PC-3 (cell line): Measurements from ENCODE around the gene MYO5A. TPM values are rescaled to one million over a fixed set of nuclear protein-coding genes. Genes with fewer than 3 reads are reported as not detected.
A peak's percentile ranks its signal among the peaks of the same experiment; 100 is the strongest.

Experiments
- ATAC-seq: fragments of 200-7000 bp; cut with Tn5 transposase; 2 replicates; pipeline ENCODE4 v1.9.1; 2020; ENCODE audit warnings: mild to moderate bottlenecking, moderate library complexity
- BruUV-seq: library from RNA; stranded (reverse); fragments of 400-500 nt; replicated peaks from 2 replicates; lab custom pipeline; 2021; lab: Mats Ljungman, UMichigan
- CTCF ChIA-PET: fragments of 300-600 bp; sonication (Branson Sonifier 250); formaldehyde crosslinking; loops from one replicate; lab custom pipeline; 2022; ENCODE audit warnings: antibody characterized with exemption; lab: Charles Lee
- POLR2A ChIA-PET: fragments of 300-600 bp; sonication (Branson Sonifier 250); formaldehyde crosslinking; loops from one replicate; lab custom pipeline; 2022; ENCODE audit warnings: antibody characterized with exemption; ENCODE audit not compliant: unreplicated experiment; lab: Charles Lee
- DNase-seq: peaks from one replicate; pipeline ENCODE4 v3.0.0-alpha.2; 2015
- H2AFZ ChIP-seq: fragments of 300-600 bp; sonication (generic); 2 replicates; pipeline ENCODE4 v1.6.0; 2016; ENCODE audit warnings: antibody characterized with exemption, low read length
- H3F3A ChIP-seq: fragments of 300-600 bp; sonication (generic); one replicate; pipeline ENCODE4 v1.6.0; 2017; ENCODE audit warnings: antibody characterized with exemption, low read length, control low read depth, mild to moderate bottlenecking; ENCODE audit not compliant: unreplicated experiment
- H3K27ac ChIP-seq: fragments of 300-600 bp; sonication (generic); 2 replicates; pipeline ENCODE4 v1.5.1; 2016; ENCODE audit warnings: mild to moderate bottlenecking, low read length
- H3K27me3 ChIP-seq: fragments of 300-600 bp; sonication (generic); 2 replicates; pipeline ENCODE4 v1.6.1; 2016; ENCODE audit warnings: low read length, mixed read lengths
- H3K36me3 ChIP-seq: fragments of 300-600 bp; sonication (generic); 2 replicates; pipeline ENCODE4 v1.6.1; 2016; ENCODE audit warnings: low read depth, mixed run types, low read length, mixed read lengths
- H3K4me1 ChIP-seq: fragments of 300-600 bp; sonication (generic); 2 replicates; pipeline ENCODE4 v1.5.1; 2016; ENCODE audit warnings: low read length; ENCODE audit not compliant: insufficient read depth
- H3K4me2 ChIP-seq: fragments of 300-600 bp; sonication (generic); 2 replicates; pipeline ENCODE4 v1.6.0; 2016; ENCODE audit warnings: low read length
- H3K4me3 ChIP-seq: fragments of 300-600 bp; sonication (generic); 2 replicates; pipeline ENCODE4 v1.5.1; 2016; ENCODE audit warnings: mild to moderate bottlenecking, low read length, mixed read lengths
- H3K79me2 ChIP-seq: fragments of 300-600 bp; sonication (generic); 2 replicates; pipeline ENCODE4 v1.6.1; 2017; ENCODE audit warnings: low read length, mixed read lengths
- H3K9ac ChIP-seq: fragments of 300-600 bp; sonication (generic); 2 replicates; pipeline ENCODE4 v1.6.0; 2016; ENCODE audit warnings: mild to moderate bottlenecking, low read length
- H3K9me2 ChIP-seq: fragments of 300-600 bp; sonication (generic); replicated peaks from 2 replicates; pipeline ENCODE4 v1.6.1; 2016; ENCODE audit warnings: mixed run types, low read length, mixed read lengths
- H3K9me3 ChIP-seq: fragments of 300-600 bp; sonication (generic); 2 replicates; pipeline ENCODE4 v1.6.1; 2016; ENCODE audit warnings: low read length, mixed read lengths
- H4K20me1 ChIP-seq: fragments of 300-600 bp; sonication (generic); 2 replicates; pipeline ENCODE4 v1.6.1; 2016; ENCODE audit warnings: low read length, mixed read lengths
- EZH2 ChIP-seq: fragments of 300-600 bp; sonication (generic); IDR thresholded peaks from one replicate; pipeline ENCODE4 v1.6.1; 2017; ENCODE audit warnings: antibody characterized with exemption, mild to moderate bottlenecking, low read length; ENCODE audit not compliant: unreplicated experiment
- EZH2phosphoT487 ChIP-seq: fragments of 300-600 bp; sonication (generic); IDR thresholded peaks from 2 replicates; pipeline ENCODE4 v1.6.1; 2018; ENCODE audit warnings: mild to moderate bottlenecking, antibody characterized with exemption, low read length, borderline replicate concordance
- intact Hi-C: fragments of 100-400 bp; cut with micrococcal nuclease; formaldehyde crosslinking; loops from 2 replicates; pipeline ENCODE4 v1.9.0; 2023
- total RNA-seq: library from RNA; depleted of rRNA; stranded (reverse); fragments of >200 nt; gene quantifications from 2 replicates; pipeline ENCODE4 v1.2.3, GENCODE V29; 2014
- TF ChIP-seq, protein P1 (sequence below): fragments of 300-600 bp; sonication (generic); conservative IDR thresholded peaks from 2 replicates; pipeline ENCODE4 v1.5.1; 2017; ENCODE audit warnings: antibody characterized with exemption, low read depth, mild to moderate bottlenecking, low read length

MYO5A gene
- total RNA-seq, 1 experiment from 2014 or later, result 42.1 TPM

DNA sequence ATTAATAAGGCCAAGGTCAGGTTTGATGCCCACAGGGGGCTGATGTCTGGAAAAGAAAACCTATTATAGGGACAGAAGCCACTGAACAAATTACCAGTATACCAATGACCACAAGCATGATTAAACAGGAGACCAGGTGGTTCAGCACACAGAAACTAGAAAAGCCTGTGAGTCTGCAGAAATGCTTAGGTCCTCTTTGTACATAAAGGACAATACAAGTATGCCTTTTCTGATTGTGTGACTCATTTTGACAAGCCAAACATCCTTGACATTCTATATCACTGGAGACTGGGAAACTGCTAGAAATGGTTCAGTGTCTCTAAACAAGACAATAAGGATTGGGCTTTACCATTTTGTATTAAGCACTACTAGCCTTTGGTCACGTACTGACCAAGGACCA lies 119.9 kb downstream of the MYO5A start:
- intact Hi-C loops, result no loop called here
- ChIA-PET POLR2A (no interaction called here), CTCF (no interaction called here)
- Histone ChIP-seq H3K27me3 (no peaks in the 10 kb centered on the region), H3F3A (no peaks in the 10 kb centered on the region), H3K9me3 (no peaks in the 10 kb centered on the region), H3K79me2 (no peaks in the 10 kb centered on the region), H2AFZ (no peak overlapping the region), H3K27ac (peak overlapping the region; percentile 51), H3K4me1 (peaks cover 12% of the 10 kb centered on the region), H3K4me3 (no peak overlapping the region), H3K9me2 (no peaks in the 10 kb centered on the region), H4K20me1 (no peaks in the 10 kb centered on the region), H3K36me3 (0 out of 2 replicates have a peak, but pooled peaks cover 3% of the 10 kb centered on the region), H3K9ac (no peak overlapping the region), H3K4me2 (peak overlapping the region; percentile 15; the same call in 1 of the 2 replicates)
- BruUV-seq, result no TSS peak
- DNase-seq (peak; percentile 78), ATAC-seq (peak; percentile 96)
- no peak for TF ChIP-seq EZH2
- TF ChIP-seq, protein P1, sequence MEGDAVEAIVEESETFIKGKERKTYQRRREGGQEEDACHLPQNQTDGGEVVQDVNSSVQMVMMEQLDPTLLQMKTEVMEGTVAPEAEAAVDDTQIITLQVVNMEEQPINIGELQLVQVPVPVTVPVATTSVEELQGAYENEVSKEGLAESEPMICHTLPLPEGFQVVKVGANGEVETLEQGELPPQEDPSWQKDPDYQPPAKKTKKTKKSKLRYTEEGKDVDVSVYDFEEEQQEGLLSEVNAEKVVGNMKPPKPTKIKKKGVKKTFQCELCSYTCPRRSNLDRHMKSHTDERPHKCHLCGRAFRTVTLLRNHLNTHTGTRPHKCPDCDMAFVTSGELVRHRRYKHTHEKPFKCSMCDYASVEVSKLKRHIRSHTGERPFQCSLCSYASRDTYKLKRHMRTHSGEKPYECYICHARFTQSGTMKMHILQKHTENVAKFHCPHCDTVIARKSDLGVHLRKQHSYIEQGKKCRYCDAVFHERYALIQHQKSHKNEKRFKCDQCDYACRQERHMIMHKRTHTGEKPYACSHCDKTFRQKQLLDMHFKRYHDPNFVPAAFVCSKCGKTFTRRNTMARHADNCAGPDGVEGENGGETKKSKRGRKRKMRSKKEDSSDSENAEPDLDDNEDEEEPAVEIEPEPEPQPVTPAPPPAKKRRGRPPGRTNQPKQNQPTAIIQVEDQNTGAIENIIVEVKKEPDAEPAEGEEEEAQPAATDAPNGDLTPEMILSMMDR, result no peak
- TF ChIP-seq EZH2phosphoT487, result no peak

DNA sequence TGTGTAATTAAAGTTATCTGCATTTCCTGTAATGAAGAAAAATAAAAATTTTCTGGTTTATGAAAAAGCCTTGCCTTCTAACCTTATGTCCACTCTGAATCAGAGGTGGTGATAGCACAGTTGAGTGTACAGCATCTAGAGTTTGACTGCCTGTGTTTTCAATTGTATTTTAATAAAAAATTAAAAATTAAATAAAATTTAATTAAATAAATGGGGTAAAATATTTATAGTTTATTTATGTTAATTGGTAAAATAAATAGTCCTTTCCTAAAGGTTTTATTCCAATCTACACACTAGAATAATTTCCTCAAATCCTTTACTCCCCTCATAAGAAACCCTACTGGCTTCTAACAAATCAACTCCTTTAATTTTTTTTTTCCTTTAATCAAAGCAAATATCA lies 121.3 kb downstream of the MYO5A start:
- no peaks in the 10 kb centered on the region for H3F3A ChIP-seq
- CTCF ChIA-PET, result no interaction called here
- H3K27me3 ChIP-seq, result no peaks in the 10 kb centered on the region
- TF ChIP-seq, protein P1, result no peak
- no peak for TF ChIP-seq EZH2
- TF ChIP-seq EZH2phosphoT487, result no peak
- H3K9me2 ChIP-seq, result no peaks in the 10 kb centered on the region
- H3K4me1 ChIP-seq, result peaks cover 12% of the 10 kb centered on the region
- H3K36me3 ChIP-seq, result 0 out of 2 replicates have a peak, but pooled peaks cover 3% of the 10 kb centered on the region
- H3K79me2 ChIP-seq, result no peaks in the 10 kb centered on the region
- H3K27ac ChIP-seq, result no peak overlapping the region
- no TSS peak for BruUV-seq
- intact Hi-C loops, result no loop called here
- ATAC-seq (no peak), DNase-seq (no peak)
- no peaks in the 10 kb centered on the region for H3K9me3 ChIP-seq
- no peak overlapping the region for H3K4me2 ChIP-seq
- POLR2A ChIA-PET, result no interaction called here
- no peaks in the 10 kb centered on the region for H4K20me1 ChIP-seq
- H2AFZ ChIP-seq, result no peak overlapping the region
- no peak overlapping the region for H3K4me3 ChIP-seq
- H3K9ac ChIP-seq, result no peak overlapping the region

DNA sequence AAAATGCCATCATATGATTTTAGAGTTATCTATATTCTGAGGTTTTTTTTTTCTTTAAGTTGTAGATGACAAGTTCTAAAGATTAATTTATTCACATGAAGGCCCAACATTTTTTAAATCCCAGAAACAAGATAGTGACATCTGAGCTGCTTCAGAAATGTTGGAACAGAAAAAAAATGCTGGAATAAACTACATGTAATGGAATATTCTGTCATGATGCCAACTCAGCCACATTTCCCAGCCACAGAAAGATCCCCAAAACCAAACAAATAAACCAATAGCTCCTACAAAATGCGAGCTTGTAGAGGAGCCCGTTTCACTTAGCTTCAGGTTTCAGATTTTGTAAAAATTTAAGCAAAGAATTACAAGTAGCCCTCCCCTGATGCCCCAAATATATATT lies 122.1 kb downstream of the MYO5A start:
- Histone ChIP-seq H3K27ac (no peak overlapping the region), H3F3A (no peaks in the 10 kb centered on the region), H2AFZ (no peak overlapping the region), H3K9me2 (no peaks in the 10 kb centered on the region), H3K36me3 (0 out of 2 replicates have a peak, but pooled peaks cover 3% of the 10 kb centered on the region), H3K27me3 (no peaks in the 10 kb centered on the region), H3K4me1 (peaks cover 12% of the 10 kb centered on the region), H3K4me3 (no peak overlapping the region), H3K4me2 (no peak overlapping the region), H3K9me3 (no peaks in the 10 kb centered on the region), H3K9ac (no peak overlapping the region), H4K20me1 (no peaks in the 10 kb centered on the region), H3K79me2 (no peaks in the 10 kb centered on the region)
- TF ChIP-seq EZH2phosphoT487 (no peak), EZH2 (no peak)
- TF ChIP-seq, protein P1, result no peak
- ATAC-seq, result no peak
- ChIA-PET CTCF (no interaction called here), POLR2A (no interaction called here)
- no peak for DNase-seq
- intact Hi-C loops, result no loop called here
- no TSS peak for BruUV-seq
